HG02588 (cell line): ENCODE data around the gene DCD.
"Not testable (repeated sequence)": the region's sequence is repeated elsewhere in the genome, so short reads cannot be mapped to it uniquely, and the experiment has no call there.

Experiments used
- ATAC-seq: cut with Tn5 transposase; IDR thresholded peaks from one replicate; pipeline ENCODE4 v1.9.1; 2021; ENCODE audit warnings: mild to moderate bottlenecking, moderate library complexity; ENCODE audit not compliant: unreplicated experiment

Gene DCD

DNA sequence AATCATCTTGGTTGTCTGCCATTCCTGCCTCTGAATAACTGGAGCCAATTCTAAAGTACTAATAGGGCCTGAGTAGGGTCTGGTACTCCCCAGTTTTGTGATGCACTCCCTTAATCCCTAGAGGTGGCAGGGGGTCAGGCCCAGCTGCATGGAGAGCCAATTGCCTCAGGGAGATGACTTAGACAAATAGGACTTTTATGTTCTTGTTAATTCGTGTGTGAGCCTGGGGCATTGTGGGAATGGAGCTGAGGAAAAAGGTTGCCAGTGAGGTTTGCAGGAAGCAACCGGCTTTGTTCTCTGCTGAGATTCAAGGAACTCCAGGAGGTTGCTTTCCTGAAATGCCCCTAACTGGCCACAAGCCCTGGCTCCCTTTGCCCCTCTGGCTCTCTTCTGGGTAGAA lies 6.8 kb upstream of the DCD start:
- no peak for ATAC-seq

DNA sequence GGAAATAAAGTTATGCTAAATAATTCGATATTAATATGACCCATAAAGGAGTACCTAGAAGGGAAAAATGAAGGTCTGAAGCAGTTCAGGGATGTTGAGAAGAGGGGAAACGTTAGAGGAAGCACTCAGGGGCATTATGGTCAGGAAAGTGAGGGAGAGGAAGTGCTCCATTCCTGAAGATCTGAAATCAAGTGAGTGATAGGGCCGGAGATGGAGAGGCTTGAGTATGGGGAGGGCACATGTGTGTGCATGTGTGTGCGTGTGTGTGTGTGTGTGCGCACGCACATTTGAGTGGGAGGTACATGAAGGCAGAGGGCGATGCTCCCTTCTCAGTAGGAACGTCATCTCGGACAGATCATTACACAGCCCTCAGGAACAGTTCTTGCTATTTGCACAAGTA lies 4.9 kb upstream of the DCD start:
- no peak for ATAC-seq

DNA sequence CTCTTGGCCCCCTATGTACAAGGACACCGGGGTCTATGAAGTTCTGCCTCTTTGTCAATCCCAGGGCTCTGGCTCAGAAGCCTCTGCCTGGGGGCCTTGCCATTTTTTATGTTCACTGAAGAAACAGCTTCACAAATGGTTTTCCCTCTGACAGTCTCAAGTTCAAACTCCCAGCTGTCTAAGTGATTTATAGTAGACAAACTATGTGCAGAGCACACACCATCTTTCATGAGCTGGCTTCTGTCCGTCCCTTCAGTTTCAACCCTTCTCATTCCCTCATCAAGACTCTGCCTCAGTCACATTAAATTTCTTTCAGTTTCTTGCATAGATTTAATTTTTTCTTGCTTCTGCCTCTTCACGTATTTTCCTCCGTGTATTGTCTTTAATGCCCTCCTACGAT lies 2.7 kb upstream of the DCD start:
- ATAC-seq = no peak

DNA sequence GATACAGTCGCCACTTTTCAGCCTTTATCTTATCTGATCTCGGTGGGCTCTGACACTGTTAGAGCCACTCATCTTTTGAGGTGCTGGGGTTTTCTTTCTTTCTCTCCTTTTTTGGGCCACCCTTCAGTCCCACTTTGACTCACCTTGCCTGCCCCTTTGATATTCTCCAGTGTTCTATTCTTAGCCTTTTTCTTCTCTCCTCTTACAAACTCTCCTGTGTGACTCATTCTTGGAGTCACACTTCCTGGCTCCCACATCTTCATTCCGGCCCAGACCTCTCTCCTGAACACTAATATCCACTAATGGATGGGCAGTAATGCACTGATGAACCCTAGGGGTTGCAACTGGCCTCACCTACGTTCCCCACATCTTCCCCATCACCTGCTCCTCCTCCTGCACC lies 2.2 kb upstream of the DCD start:
- no peak for ATAC-seq

- no peak for ATAC-seq
These were observed 1.7 kb upstream of the DCD start for GRCh38 chr12:54649825-54650224.

DNA sequence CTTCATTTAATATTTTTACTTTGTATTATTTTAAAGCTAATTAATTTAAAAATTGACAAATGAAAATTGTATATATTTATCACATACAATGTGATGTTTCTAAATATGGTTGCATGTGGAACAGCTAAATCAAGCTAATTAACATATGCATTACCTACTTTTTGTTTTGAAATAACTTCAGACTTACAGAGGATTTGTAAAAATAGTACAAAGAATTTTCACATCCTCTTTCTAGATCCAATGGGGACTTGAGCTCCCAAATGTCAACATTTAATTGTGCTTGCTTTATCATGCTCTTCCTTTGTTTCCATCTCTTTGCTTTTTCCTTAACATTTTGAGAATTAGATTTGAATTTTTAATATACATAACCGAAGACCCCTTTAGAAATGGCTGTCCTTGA lies 6.6 kb downstream of the DCD start:
- ATAC-seq = no peak

- ATAC-seq = no peak
These were observed 7.1 kb downstream of the DCD start for GRCh38 chr12:54641089-54641488.

GRCh38 chr12:54639112-54639511 lies 9.1 kb downstream of the DCD start:
- ATAC-seq = not testable (repeated sequence)

- ATAC-seq = no peak
These were observed 13.4 kb downstream of the DCD start, which contains the start of gene LACRT for GRCh38 chr12:54634795-54635194. LACRT (minus strand) TSS chr12:54634895; CDS start chr12:54634841, 54 bp downstream.

DNA sequence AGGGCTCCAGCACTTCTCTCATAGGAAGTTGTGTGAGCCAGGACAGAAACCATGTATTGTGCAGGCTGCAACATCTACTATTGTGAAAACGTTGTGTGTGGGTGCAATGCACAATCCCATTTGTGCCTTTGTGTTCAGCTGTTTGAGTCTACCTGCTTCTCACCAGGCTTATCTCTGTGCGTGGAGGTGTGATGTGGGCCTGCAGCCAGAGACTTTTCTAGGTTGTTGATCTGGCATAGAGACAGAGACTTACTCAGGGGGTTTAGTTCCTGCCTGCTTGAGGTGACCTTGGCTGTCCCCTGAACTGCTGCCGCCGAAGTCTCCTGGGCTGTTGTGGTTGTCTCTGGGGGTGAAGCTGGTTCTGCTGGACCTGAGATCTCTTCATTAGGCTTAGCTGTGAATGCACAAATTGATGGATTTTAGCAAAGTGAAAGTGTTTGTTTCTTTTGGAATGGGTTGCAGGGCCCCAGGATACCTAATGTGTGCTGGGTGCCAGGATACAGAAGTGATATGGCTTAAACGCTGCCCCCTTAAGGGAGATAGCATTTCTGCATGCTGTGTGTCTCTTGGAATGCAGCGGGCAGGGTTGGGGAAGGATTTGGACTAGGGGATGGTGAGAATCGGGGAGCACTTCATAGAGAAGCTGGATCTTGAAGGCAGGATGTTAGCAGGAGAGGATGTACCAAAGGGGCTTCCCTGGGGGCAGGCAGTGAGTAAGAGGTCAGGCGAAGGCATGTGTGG lies 16.0 kb downstream of the DCD start:
- ATAC-seq = no peak

- no peak for ATAC-seq
These were observed 16.6 kb downstream of the DCD start for GRCh38 chr12:54631551-54631950.

GRCh38 chr12:54629925-54630324 lies 18.2 kb downstream of the DCD start:
- ATAC-seq = no peak

- no peak for ATAC-seq
These were observed 19.8 kb downstream of the DCD start for GRCh38 chr12:54628186-54628846.

DNA sequence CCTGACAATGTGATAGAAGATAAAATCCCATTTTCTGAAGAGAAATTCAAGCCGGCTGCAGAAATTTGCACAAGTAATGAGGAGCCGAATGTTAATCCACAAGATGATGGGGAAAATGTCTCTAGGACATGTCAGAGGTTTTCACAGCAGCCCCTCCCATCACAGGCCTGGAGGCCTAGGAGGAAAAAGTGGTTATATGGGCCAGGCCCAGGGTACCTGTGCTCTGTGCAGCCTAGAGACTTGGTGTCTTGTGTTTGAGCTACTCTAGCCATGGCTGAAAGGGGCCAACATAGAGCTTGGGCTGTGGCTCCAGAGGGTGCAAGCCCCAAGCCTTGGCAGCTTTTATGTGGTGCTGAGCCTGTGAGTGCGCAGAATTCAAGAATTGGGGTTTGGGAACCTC lies 20.9 kb downstream of the DCD start:
- ATAC-seq = no peak

GRCh38 chr12:54625598-54625997 lies 22.6 kb downstream of the DCD start:
- ATAC-seq = no peak

GRCh38 chr12:54624315-54625279 lies 23.6 kb downstream of the DCD start:
- no peak for ATAC-seq

DNA sequence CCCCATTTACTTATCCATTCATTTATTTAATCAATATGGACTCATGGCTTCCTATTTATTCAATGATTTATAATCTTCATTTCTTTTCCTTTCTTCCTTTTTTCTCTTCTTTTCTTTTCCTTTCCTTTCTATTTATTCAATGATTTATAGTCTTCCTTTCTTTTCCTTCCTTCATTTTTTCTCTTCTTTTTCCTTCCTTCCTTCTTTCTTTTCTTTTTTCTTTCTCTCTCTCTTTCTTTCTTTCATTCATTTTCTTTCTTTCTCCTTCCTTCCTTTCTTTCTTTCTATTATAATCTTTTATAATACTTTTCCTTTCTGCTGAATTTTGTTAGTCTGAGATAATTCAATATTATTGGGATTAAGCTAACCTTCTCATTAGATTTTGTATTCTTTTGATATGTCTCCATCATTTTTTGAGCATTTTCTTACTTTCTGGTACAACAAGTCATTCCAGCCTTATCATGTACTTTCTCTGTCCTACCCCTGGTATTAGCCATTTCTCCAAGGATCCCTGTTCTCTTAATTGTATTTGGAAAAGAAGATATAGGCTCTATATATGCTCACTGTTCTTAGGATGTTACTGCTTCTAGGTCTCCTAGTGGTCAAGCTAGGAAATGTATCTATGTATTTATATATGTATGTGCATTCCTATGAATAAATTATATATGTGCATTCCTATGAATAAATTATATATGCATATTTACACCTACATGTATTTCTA lies 25.5 kb downstream of the DCD start:
- ATAC-seq = no peak

DNA sequence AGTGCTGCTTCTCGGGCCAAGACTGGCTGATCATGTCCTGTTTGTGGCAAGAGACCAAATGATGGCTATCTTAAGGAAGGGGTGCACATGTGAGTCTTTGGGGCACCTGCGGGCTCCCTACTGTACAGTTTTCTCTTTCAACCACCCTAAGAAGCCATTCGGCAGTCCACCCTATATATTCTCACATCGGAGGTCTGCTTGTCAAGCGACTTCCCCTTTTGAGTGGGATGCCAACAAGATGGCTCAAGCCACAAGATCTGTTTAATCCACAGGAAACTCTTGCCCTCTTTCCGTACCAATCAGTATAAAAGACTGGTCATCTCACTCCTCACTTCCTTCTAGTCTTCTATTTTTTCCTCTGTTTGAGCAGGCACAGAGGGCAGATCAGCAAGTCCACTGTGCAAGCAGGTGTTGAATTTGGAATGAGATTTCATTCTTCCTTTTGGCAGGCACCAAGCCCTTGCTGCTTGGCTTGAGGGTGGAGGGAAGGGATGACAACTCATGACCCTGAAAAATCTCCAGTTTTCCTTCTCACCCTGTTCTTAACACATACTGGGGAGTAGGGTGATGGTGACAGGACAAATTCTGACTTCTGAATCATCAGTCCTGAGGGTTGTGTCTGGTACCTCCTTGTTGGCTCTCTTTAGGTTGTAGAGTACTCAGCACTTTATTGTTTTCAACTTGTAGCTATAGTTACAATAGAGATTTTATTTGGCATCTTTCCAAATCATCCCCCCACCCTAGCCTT lies 31.1 kb downstream of the DCD start:
- ATAC-seq = no peak

DNA sequence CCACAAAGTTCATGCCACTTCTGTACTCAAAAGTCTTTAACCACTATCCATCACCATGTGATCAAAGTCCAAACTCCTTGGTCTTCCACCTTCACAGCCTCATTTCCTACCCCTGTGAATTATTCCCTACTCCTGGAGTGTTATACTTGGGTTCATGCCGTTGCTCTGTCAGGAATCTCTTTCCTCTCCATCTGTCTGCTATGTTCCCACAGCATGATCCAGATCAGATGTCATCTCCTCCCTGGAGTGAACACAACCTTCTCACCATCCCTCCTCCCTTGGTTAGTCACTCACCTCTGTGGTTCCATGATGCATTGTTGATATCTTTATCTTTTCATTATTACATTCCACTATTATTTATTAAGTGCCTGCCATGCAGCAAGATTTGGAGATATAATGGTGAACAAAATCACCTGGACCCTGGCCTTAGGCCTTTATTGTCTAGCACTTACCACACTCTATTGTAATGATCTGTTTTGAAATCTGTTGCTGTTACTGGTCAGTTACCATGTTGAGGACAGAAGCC lies 35.9 kb downstream of the DCD start:
- ATAC-seq = no peak

- no peak for ATAC-seq
These were observed 36.4 kb downstream of the DCD start for GRCh38 chr12:54611715-54612149.
